ENCODE measurements around the gene PEX5L. TPM values are rescaled to one million over a fixed set of nuclear protein-coding genes. Genes with fewer than 3 reads are reported as not detected.
A peak's percentile ranks its signal among the peaks of the same experiment; 100 is the strongest.
"Not testable (repeated sequence)": the region's sequence is repeated elsewhere in the genome, so short reads cannot be mapped to it uniquely, and the experiment has no call there.

PEX5L gene
- total and polyA plus RNA-seq, 10 of the 15 experiments (the other 5 are each of a cell fraction or from before 2014, with no cell fraction given), result 0.11 to 17.0 (median 0.50) TPM

- no peak for DNase-seq (ENCODE audit: low read depth, low spot score)
- TF ChIP-seq BHLHE40 (IDR thresholded peaks at IDR 0.05; ENCODE audit: borderline replicate concordance in 1 of 2, low read depth in 2 of 2, low read length in 1 of 2) (no peak), ZZZ3 (IDR thresholded peaks at IDR 0.05; ENCODE audit: control insufficient read depth, insufficient read length, low read depth) (no peak)
- ATAC-seq, result no peak
- WGBS (ENCODE audit: insufficient coverage, insufficient replicate concordance, low lambda C conversion rate, missing lambda C conversion rate), result 48% methylated on average over 3 of the region's 3 CpGs
- Histone ChIP-seq H3K9me3 (replicated peaks; ENCODE audit: control insufficient read depth, insufficient read depth, low read length) (peaks cover 7% of the 10 kb centered on the region), H3K27ac (ENCODE audit: control insufficient read depth, insufficient read depth) (no peak overlapping the region), H3K4me2 (ENCODE audit: control insufficient read depth, insufficient read depth) (no peak overlapping the region), H3K27me3 (replicated peaks in 1 of 2; ENCODE audit: control insufficient read depth in 2 of 2, insufficient read depth in 2 of 2, low read length in 1 of 2) (no peaks in the 10 kb centered on the region), H3K4me1 (ENCODE audit: control insufficient read depth, insufficient read depth, low read length) (no peaks in the 10 kb centered on the region), H3K4me3 (no peak overlapping the region), H2AFZ (ENCODE audit: control insufficient read depth, low read depth, low read length) (no peak overlapping the region), H4K20me1 (ENCODE audit: control insufficient read depth, insufficient read depth) (no peaks in the 10 kb centered on the region), H3K79me2 (ENCODE audit: control insufficient read depth, insufficient read depth, low read length) (no peaks in the 10 kb centered on the region), H3K9ac (ENCODE audit: control insufficient read depth, insufficient read depth, low read length) (no peak overlapping the region), H3K36me3 (ENCODE audit: control insufficient read depth in 2 of 2, insufficient read depth in 2 of 2, low read length in 1 of 2) (no peaks in the 10 kb centered on the region)
- ChIA-PET POLR2A (no interaction called here), RAD21 (ENCODE audit: unreplicated experiment) (interaction anchor here (1.0 to 1.4 kb wide), 2 partner anchors 12 to 83 kb away, joined by 3 to 4 read pairs; no protein-coding TSS in a partner anchor), SMC1A (ENCODE audit: uncharacterized antibody, unreplicated experiment) (no interaction called here), CTCF (no interaction called here)
- FAIRE-seq, result peak; percentile 7
- in situ Hi-C loops (cut with MboI), result no loop called here
- intact Hi-C loops (cut with micrococcal nuclease; ENCODE audit: unreplicated experiment), result no loop called here
- no TSS peak for BruUV-seq (replicated peaks)
These were observed 24.8 kb downstream of the PEX5L start for GRCh38 chr3:180011927-180012326.

GRCh38 chr3:180008318-180008717, 28.4 kb downstream of the PEX5L start:
- CTCF ChIA-PET, result interaction anchor here (0.8 kb wide), 1 partner anchor 11 kb away, joined by 3 read pairs; no protein-coding TSS in a partner anchor
- FAIRE-seq; H3K9me3 ChIP-seq (replicated peaks; ENCODE audit: control insufficient read depth, insufficient read depth, low read length); H3K27ac ChIP-seq (ENCODE audit: control insufficient read depth, insufficient read depth); POLR2A ChIA-PET; H3K27me3 ChIP-seq (replicated peaks in 1 of 2; ENCODE audit: control insufficient read depth in 2 of 2, insufficient read depth in 2 of 2, low read length in 1 of 2); H3K4me1 ChIP-seq (ENCODE audit: control insufficient read depth, insufficient read depth, low read length); intact Hi-C loops (cut with micrococcal nuclease; ENCODE audit: unreplicated experiment); SMC1A ChIA-PET (ENCODE audit: uncharacterized antibody, unreplicated experiment); in situ Hi-C loops (cut with MboI); H4K20me1 ChIP-seq (ENCODE audit: control insufficient read depth, insufficient read depth); H3K36me3 ChIP-seq (ENCODE audit: control insufficient read depth in 2 of 2, insufficient read depth in 2 of 2, low read length in 1 of 2); H3K79me2 ChIP-seq (ENCODE audit: control insufficient read depth, insufficient read depth, low read length); H3K4me3 ChIP-seq; RAD21 ChIA-PET (ENCODE audit: unreplicated experiment); ATAC-seq; H2AFZ ChIP-seq (ENCODE audit: control insufficient read depth, low read depth, low read length); H3K9ac ChIP-seq (ENCODE audit: control insufficient read depth, insufficient read depth, low read length); BruUV-seq (replicated peaks); DNase-seq (ENCODE audit: low read depth, low spot score); H3K4me2 ChIP-seq (ENCODE audit: control insufficient read depth, insufficient read depth): not testable (repeated sequence)
- WGBS (ENCODE audit: insufficient coverage, insufficient replicate concordance, low lambda C conversion rate, missing lambda C conversion rate), result 67% methylated on average over 3 of the region's 3 CpGs
